HG03108 (cell line): ENCODE measurements around the gene KRTAP21-3.

Experiments
- ATAC-seq: cut with Tn5 transposase; IDR thresholded peaks from one replicate; pipeline ENCODE4 v1.9.1; 2021; ENCODE audit warnings: moderate library complexity; ENCODE audit not compliant: unreplicated experiment

KRTAP21-3 gene

GRCh38 chr21:30668776-30669175 lies 49.8 kb downstream of the KRTAP21-3 start:
- ATAC-seq = no peak
